Stimulated activated memory B cell treated with anti-CD40 and anti-IgM and Interleukin-4, amounts not matched to agents 10 μg/mL and 1 μg/mL and 100 μg/mL, for 72 hours (primary cell): Measurements from ENCODE around the gene SMAD7.

ENCODE experiments used
- ATAC-seq: fragments of 150-1000 bp; cut with Tn5 transposase; 2 replicates; pipeline ENCODE4 v1.10.0; 2021
- H3K27ac Mint-ChIP-seq: one replicate; pipeline ENCODE4 v1.8.0; 2022; ENCODE audit warnings: mild to moderate bottlenecking, mixed read lengths
- H3K27me3 Mint-ChIP-seq: one replicate; pipeline ENCODE4 v1.8.0; 2022; ENCODE audit warnings: mixed read lengths
- H3K36me3 Mint-ChIP-seq: one replicate; pipeline ENCODE4 v1.8.0; 2022; ENCODE audit warnings: mixed read lengths
- H3K4me1 Mint-ChIP-seq: one replicate; pipeline ENCODE4 v1.8.0; 2022; ENCODE audit warnings: mixed read lengths
- H3K4me3 Mint-ChIP-seq: one replicate; pipeline ENCODE4 v1.8.0; 2022; ENCODE audit warnings: mild to moderate bottlenecking, moderate library complexity, mixed read lengths
- H3K9me3 Mint-ChIP-seq: one replicate; pipeline ENCODE4 v1.8.0; 2022; ENCODE audit warnings: mixed read lengths

SMAD7 gene

GRCh38 chr18:48950536-48951447 lies at the start of gene SMAD7:
SMAD7 (minus strand) TSS chr18:48950965; CDS start chr18:48950424, 541 bp downstream.
- Mint-ChIP-seq H3K9me3 (no peaks in the 10 kb centered on the region), H3K27ac (peak within 1 kb of the TSS; percentile 100), H3K4me3 (peak within 1 kb of the TSS; percentile 100), H3K36me3 (peaks cover 29% of the 10 kb centered on the region), H3K4me1 (peaks cover 39% of the 10 kb centered on the region), H3K27me3 (no peaks in the 10 kb centered on the region)
- ATAC-seq = no peak

- H3K4me1 Mint-ChIP-seq = no peaks in the 10 kb centered on the region
- no peaks in the 10 kb centered on the region for H3K9me3 Mint-ChIP-seq
- no peak overlapping the region for H3K27ac Mint-ChIP-seq
These were observed 48.8 kb upstream of the SMAD7 start for GRCh38 chr18:48999569-48999968.

GRCh38 chr18:48997985-48998831 lies 47.4 kb upstream of the SMAD7 start:
- ATAC-seq = peak; percentile 31
- Mint-ChIP-seq H3K9me3 (no peaks in the 10 kb centered on the region), H3K4me3 (no peak overlapping the region), H3K4me1 (peaks cover 13% of the 10 kb centered on the region), H3K36me3 (no peaks in the 10 kb centered on the region), H3K27me3 (peaks cover 13% of the 10 kb centered on the region), H3K27ac (no peak overlapping the region)

More at GRCh38 chr18:48999569-48999968, 48.8 kb upstream of the SMAD7 start:
- no peak for ATAC-seq
- Mint-ChIP-seq H3K36me3 (no peaks in the 10 kb centered on the region), H3K27me3 (peaks cover 26% of the 10 kb centered on the region), H3K4me3 (no peak overlapping the region)

- no peaks in the 10 kb centered on the region for H3K36me3 Mint-ChIP-seq
- H3K27ac Mint-ChIP-seq = no peak overlapping the region
- H3K4me1 Mint-ChIP-seq = peaks cover 19% of the 10 kb centered on the region
- H3K9me3 Mint-ChIP-seq = no peaks in the 10 kb centered on the region
- no peak for ATAC-seq
- H3K4me3 Mint-ChIP-seq = no peak overlapping the region
- H3K27me3 Mint-ChIP-seq = peaks cover 9% of the 10 kb centered on the region
These were observed 46.9 kb upstream of the SMAD7 start for GRCh38 chr18:48997681-48997984.

GRCh38 chr18:48996901-48997463 lies 46.2 kb upstream of the SMAD7 start:
- Mint-ChIP-seq H3K27ac (no peak overlapping the region), H3K4me3 (no peak overlapping the region), H3K4me1 (peaks cover 24% of the 10 kb centered on the region), H3K9me3 (no peaks in the 10 kb centered on the region), H3K36me3 (no peaks in the 10 kb centered on the region), H3K27me3 (peaks cover 7% of the 10 kb centered on the region)
- ATAC-seq = no peak

GRCh38 chr18:48996041-48996440 lies 45.3 kb upstream of the SMAD7 start:
- Mint-ChIP-seq H3K4me1 (peaks cover 24% of the 10 kb centered on the region), H3K9me3 (no peaks in the 10 kb centered on the region), H3K36me3 (no peaks in the 10 kb centered on the region), H3K27ac (no peak overlapping the region), H3K4me3 (no peak overlapping the region), H3K27me3 (no peaks in the 10 kb centered on the region)
- ATAC-seq = no peak

GRCh38 chr18:48994926-48995835 lies 44.4 kb upstream of the SMAD7 start:
- Mint-ChIP-seq H3K4me1 (peaks cover 24% of the 10 kb centered on the region), H3K27ac (no peak overlapping the region), H3K9me3 (no peaks in the 10 kb centered on the region), H3K36me3 (no peaks in the 10 kb centered on the region), H3K27me3 (no peaks in the 10 kb centered on the region), H3K4me3 (no peak overlapping the region)
- no peak for ATAC-seq

- Mint-ChIP-seq H3K27ac (peak overlapping the region; percentile 7), H3K36me3 (no peaks in the 10 kb centered on the region), H3K9me3 (no peaks in the 10 kb centered on the region), H3K27me3 (no peaks in the 10 kb centered on the region), H3K4me3 (no peak overlapping the region), H3K4me1 (peaks cover 24% of the 10 kb centered on the region)
- ATAC-seq = no peak
These were observed 43.4 kb upstream of the SMAD7 start for GRCh38 chr18:48994044-48994651.

- Mint-ChIP-seq H3K36me3 (no peaks in the 10 kb centered on the region), H3K4me1 (peaks cover 24% of the 10 kb centered on the region), H3K9me3 (no peaks in the 10 kb centered on the region), H3K4me3 (no peak overlapping the region), H3K27me3 (no peaks in the 10 kb centered on the region), H3K27ac (peak overlapping the region; percentile 68)
- ATAC-seq = no peak
These were observed 42.8 kb upstream of the SMAD7 start for GRCh38 chr18:48993586-48993985.

- no peaks in the 10 kb centered on the region for H3K9me3 Mint-ChIP-seq
- ATAC-seq = peak; percentile 92
These were observed 42.2 kb upstream of the SMAD7 start for GRCh38 chr18:48992791-48993555.

GRCh38 chr18:48992133-48992532 lies 41.4 kb upstream of the SMAD7 start:
- Mint-ChIP-seq H3K4me3 (no peak overlapping the region), H3K4me1 (peaks cover 24% of the 10 kb centered on the region), H3K27me3 (no peaks in the 10 kb centered on the region), H3K27ac (peak overlapping the region; percentile 68), H3K9me3 (no peaks in the 10 kb centered on the region), H3K36me3 (no peaks in the 10 kb centered on the region)
- no peak for ATAC-seq

More at GRCh38 chr18:48992791-48993555, 42.2 kb upstream of the SMAD7 start:
- H3K4me1 Mint-ChIP-seq = peaks cover 24% of the 10 kb centered on the region
- no peaks in the 10 kb centered on the region for H3K36me3 Mint-ChIP-seq
- peak overlapping the region; percentile 0 for H3K4me3 Mint-ChIP-seq
- no peaks in the 10 kb centered on the region for H3K27me3 Mint-ChIP-seq
- peak overlapping the region; percentile 68 for H3K27ac Mint-ChIP-seq

GRCh38 chr18:48991676-48992075 lies 40.9 kb upstream of the SMAD7 start:
- Mint-ChIP-seq H3K4me1 (peaks cover 24% of the 10 kb centered on the region), H3K36me3 (no peaks in the 10 kb centered on the region), H3K9me3 (no peaks in the 10 kb centered on the region), H3K27ac (no peak overlapping the region), H3K27me3 (no peaks in the 10 kb centered on the region), H3K4me3 (no peak overlapping the region)
- ATAC-seq = no peak

- Mint-ChIP-seq H3K9me3 (no peaks in the 10 kb centered on the region), H3K27ac (no peak overlapping the region), H3K4me3 (no peak overlapping the region), H3K4me1 (peaks cover 24% of the 10 kb centered on the region), H3K27me3 (no peaks in the 10 kb centered on the region), H3K36me3 (no peaks in the 10 kb centered on the region)
- ATAC-seq = no peak
These were observed 40.5 kb upstream of the SMAD7 start for GRCh38 chr18:48991319-48991660.
